ENCODE data around the gene TMEM203.

- TF ChIP-seq CTCF (IDR thresholded peaks at IDR 0.05) (no peak), POLR2A (IDR thresholded peaks at IDR 0.05) (peak in 1 of 2 donors; percentile 6)
Measured at GRCh38 chr9:137221506-137222111, 16.2 kb upstream of the TMEM203 start.

Data from thyroid gland (tissue), 4 donors.